Stimulated activated CD4-positive, alpha-beta T cell treated with anti-CD3 and anti-CD28 coated beads, Interleukin-12 subunit alpha, Interleukin-12 subunit beta, amount 100 ng/mL, for 4 hours (primary cell): ENCODE data around the gene COLEC12.

Experiments used
- DNase-seq: peaks from one replicate; pipeline ENCODE4 v3.0.0-alpha.2; 2020

COLEC12 gene

GRCh38 chr18:382423-382984, 118.0 kb downstream of the COLEC12 start:
- no peak for DNase-seq

- no peak for DNase-seq
Measured at GRCh38 chr18:379681-380330, 120.7 kb downstream of the COLEC12 start.

- no peak for DNase-seq
Measured at GRCh38 chr18:378079-378478, 122.4 kb downstream of the COLEC12 start.

GRCh38 chr18:377088-377487, 123.4 kb downstream of the COLEC12 start:
- DNase-seq: no peak

GRCh38 chr18:376311-376710, 124.2 kb downstream of the COLEC12 start:
- DNase-seq: no peak

GRCh38 chr18:374721-375168, 125.8 kb downstream of the COLEC12 start:
- DNase-seq: no peak

- DNase-seq: no peak
Measured at GRCh38 chr18:373780-374179, 126.7 kb downstream of the COLEC12 start.

GRCh38 chr18:371609-371982, 128.9 kb downstream of the COLEC12 start:
- DNase-seq: no peak

GRCh38 chr18:370751-371608, 129.5 kb downstream of the COLEC12 start:
- no peak for DNase-seq

GRCh38 chr18:369224-370015, 131.1 kb downstream of the COLEC12 start:
- no peak for DNase-seq

- DNase-seq: no peak
Measured at GRCh38 chr18:366466-367061, 133.9 kb downstream of the COLEC12 start.

- DNase-seq: no peak
Measured at GRCh38 chr18:365651-366050, 134.8 kb downstream of the COLEC12 start.

GRCh38 chr18:364256-364826, 136.2 kb downstream of the COLEC12 start:
- no peak for DNase-seq

GRCh38 chr18:363301-364085, 137.0 kb downstream of the COLEC12 start:
- DNase-seq: no peak

- no peak for DNase-seq
Measured at GRCh38 chr18:362311-363290, 137.9 kb downstream of the COLEC12 start.

- no peak for DNase-seq
Measured at GRCh38 chr18:361941-362310, 138.6 kb downstream of the COLEC12 start.

- no peak for DNase-seq
Measured at GRCh38 chr18:361100-361732, 139.3 kb downstream of the COLEC12 start.

- no peak for DNase-seq
Measured at GRCh38 chr18:360676-361075, 139.8 kb downstream of the COLEC12 start.

- no peak for DNase-seq
Measured at GRCh38 chr18:356778-357177, 143.7 kb downstream of the COLEC12 start.

- DNase-seq: no peak
Measured at GRCh38 chr18:355678-356077, 144.8 kb downstream of the COLEC12 start.
